ENCODE results near the gene SPATA16.

DNA sequence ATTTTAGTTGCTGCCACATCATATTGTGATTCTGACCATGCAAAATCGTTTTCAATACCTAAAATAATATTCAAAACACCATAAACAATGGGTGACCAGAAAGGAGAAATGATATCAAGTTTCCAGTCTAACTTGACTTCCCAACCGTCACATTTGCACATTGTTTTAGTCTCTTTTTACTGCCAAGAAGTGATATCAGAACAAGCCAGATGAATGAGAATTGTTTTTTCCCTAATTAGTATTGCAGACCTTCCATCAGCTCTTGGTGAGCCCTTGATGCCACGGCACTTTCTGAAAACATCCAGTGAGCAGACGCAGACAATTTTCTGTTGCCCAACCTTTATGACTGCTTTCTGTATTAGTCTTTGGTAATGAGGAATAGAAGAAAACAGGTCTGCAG lies 62.5 kb downstream of the SPATA16 start:
- TF ChIP-seq ZNF8 (CRISPR knock-in tag; IDR thresholded peaks at IDR 0.05) (no peak), OSR1 (CRISPR knock-in tag; IDR thresholded peaks at IDR 0.05) (no peak), RARB (CRISPR knock-in tag; IDR thresholded peaks at IDR 0.05) (no peak), ZNF565 (CRISPR knock-in tag; conservative IDR thresholded peaks at IDR 0.05; ENCODE audit: low read depth) (no peak), ZNF70 (CRISPR knock-in tag; IDR thresholded peaks at IDR 0.05) (no peak), ZFP30 (CRISPR knock-in tag; IDR thresholded peaks at IDR 0.05) (no peak), ISL1 (CRISPR knock-in tag; IDR thresholded peaks at IDR 0.05) (no peak), CSDC2 (CRISPR knock-in tag; IDR thresholded peaks at IDR 0.05) (no peak), BACH2 (CRISPR knock-in tag; IDR thresholded peaks at IDR 0.05; ENCODE audit: borderline replicate concordance) (no peak), ARNTL (CRISPR knock-in tag; IDR thresholded peaks at IDR 0.05; ENCODE audit: borderline replicate concordance, low read depth) (no peak)
- TF ChIP-seq, protein P1, sequence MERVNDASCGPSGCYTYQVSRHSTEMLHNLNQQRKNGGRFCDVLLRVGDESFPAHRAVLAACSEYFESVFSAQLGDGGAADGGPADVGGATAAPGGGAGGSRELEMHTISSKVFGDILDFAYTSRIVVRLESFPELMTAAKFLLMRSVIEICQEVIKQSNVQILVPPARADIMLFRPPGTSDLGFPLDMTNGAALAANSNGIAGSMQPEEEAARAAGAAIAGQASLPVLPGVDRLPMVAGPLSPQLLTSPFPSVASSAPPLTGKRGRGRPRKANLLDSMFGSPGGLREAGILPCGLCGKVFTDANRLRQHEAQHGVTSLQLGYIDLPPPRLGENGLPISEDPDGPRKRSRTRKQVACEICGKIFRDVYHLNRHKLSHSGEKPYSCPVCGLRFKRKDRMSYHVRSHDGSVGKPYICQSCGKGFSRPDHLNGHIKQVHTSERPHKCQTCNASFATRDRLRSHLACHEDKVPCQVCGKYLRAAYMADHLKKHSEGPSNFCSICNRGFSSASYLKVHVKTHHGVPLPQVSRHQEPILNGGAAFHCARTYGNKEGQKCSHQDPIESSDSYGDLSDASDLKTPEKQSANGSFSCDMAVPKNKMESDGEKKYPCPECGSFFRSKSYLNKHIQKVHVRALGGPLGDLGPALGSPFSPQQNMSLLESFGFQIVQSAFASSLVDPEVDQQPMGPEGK (CRISPR knock-in tag; IDR thresholded peaks at IDR 0.05; ENCODE audit: borderline replicate concordance) = no peak
- TF ChIP-seq, protein P2, sequence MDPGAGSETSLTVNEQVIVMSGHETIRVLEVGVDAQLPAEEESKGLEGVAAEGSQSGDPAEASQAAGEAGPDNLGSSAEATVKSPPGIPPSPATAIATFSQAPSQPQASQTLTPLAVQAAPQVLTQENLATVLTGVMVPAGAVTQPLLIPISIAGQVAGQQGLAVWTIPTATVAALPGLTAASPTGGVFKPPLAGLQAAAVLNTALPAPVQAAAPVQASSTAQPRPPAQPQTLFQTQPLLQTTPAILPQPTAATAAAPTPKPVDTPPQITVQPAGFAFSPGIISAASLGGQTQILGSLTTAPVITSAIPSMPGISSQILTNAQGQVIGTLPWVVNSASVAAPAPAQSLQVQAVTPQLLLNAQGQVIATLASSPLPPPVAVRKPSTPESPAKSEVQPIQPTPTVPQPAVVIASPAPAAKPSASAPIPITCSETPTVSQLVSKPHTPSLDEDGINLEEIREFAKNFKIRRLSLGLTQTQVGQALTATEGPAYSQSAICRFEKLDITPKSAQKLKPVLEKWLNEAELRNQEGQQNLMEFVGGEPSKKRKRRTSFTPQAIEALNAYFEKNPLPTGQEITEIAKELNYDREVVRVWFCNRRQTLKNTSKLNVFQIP (CRISPR knock-in tag; IDR thresholded peaks at IDR 0.05; ENCODE audit: borderline replicate concordance, low read depth) = no peak
- TF ChIP-seq, protein P3, sequence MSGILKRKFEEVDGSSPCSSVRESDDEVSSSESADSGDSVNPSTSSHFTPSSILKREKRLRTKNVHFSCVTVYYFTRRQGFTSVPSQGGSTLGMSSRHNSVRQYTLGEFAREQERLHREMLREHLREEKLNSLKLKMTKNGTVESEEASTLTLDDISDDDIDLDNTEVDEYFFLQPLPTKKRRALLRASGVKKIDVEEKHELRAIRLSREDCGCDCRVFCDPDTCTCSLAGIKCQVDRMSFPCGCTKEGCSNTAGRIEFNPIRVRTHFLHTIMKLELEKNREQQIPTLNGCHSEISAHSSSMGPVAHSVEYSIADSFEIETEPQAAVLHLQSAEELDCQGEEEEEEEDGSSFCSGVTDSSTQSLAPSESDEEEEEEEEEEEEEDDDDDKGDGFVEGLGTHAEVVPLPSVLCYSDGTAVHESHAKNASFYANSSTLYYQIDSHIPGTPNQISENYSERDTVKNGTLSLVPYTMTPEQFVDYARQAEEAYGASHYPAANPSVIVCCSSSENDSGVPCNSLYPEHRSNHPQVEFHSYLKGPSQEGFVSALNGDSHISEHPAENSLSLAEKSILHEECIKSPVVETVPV (CRISPR knock-in tag; IDR thresholded peaks at IDR 0.05) = no peak

All from SK-N-SH treated with all-trans-retinoic acid at 6 μM for 48 hours (cell line).